Measurements from ENCODE around the gene NUDT2. TPM values are rescaled to one million over a fixed set of nuclear protein-coding genes. Genes with fewer than 3 reads are reported as not detected.
"Not testable (repeated sequence)": the region's sequence is repeated elsewhere in the genome, so short reads cannot be mapped to it uniquely, and the experiment has no call there.

NUDT2 gene
- 32.9 TPM for total RNA-seq

DNA sequence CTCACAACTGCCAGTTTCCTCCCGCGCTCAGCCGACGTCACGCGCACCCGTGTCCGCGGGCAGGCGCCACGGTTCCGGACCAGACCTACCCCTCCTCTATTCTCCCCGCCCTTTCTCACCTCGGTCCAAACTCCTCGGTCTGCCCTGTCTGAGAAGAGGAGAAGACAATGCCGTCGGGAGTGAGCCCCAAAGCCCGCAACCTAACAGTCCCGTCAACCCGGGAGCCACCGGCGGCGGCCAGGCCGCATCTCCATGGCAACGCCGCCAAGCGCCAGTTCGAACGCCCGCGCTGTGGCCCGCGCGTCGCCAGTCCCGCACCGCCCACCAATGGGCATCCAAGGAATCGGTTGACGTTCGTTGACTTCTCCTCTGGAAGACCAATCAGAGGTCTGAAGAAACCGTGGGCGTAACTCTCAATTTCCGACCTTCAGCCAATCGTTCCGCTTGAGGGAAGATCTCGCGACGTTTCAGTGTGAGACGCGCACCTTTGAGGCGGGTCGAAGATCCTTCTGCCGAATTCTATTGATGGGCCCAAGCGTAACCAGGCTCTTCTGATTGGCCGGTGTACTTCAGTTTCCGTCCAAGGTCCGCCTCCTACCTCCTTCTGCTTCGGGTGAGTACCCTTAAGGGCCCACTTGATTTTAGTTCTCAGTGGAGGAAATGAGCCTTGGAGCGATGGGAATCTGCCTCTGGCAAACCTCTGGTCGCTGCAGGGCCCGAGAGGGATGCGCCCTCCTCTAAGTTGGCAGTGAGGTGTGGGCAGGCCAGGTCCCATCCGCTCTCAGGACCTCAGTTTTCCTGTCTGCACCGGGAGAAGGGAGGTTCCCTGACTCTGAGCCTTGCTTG is at the start of gene NUDT2, which contains the start of gene KIF24:
TSS of gene NUDT2 (plus strand) at position 583 of the 846 bp plus-strand sequence. CDS start 9,471 bp downstream, outside the sequence.
TSS of gene KIF24 (minus strand) at position 282 of the 846 bp plus-strand sequence. CDS start 17,922 bp downstream, outside the sequence.
- peak within 1 kb of the TSS; percentile 89 to 94 (median 91) for H3K9ac ChIP-seq (ENCODE audit: low read depth in 1 of 3, low read length in 3 of 3)
- H3K9me3 ChIP-seq (ENCODE audit: control insufficient read depth in 3 of 3, low read length in 3 of 3) = no peaks in the 10 kb centered on the region
- no peaks in the 10 kb centered on the region for H3K36me3 ChIP-seq (ENCODE audit: control insufficient read depth in 3 of 3, insufficient read depth in 3 of 3, low read length in 3 of 3)
- no peaks in the 10 kb centered on the region for H3K27me3 ChIP-seq (ENCODE audit: control insufficient read depth in 3 of 3, insufficient read depth in 3 of 3, low read length in 3 of 3)
- peak within 1 kb of the TSS; percentile 95 to 97 (median 96) for H3K4me3 ChIP-seq (ENCODE audit: low read length in 3 of 3)
- H3K27ac ChIP-seq (ENCODE audit: low read depth, low read length) = peak within 1 kb of the TSS; percentile 84
- H3K4me1 ChIP-seq (ENCODE audit: control insufficient read depth in 3 of 3, insufficient read depth in 3 of 3, low read length in 3 of 3) = peaks cover 11 to 23% (median 13%) of the 10 kb centered on the region in 3 donors

DNA sequence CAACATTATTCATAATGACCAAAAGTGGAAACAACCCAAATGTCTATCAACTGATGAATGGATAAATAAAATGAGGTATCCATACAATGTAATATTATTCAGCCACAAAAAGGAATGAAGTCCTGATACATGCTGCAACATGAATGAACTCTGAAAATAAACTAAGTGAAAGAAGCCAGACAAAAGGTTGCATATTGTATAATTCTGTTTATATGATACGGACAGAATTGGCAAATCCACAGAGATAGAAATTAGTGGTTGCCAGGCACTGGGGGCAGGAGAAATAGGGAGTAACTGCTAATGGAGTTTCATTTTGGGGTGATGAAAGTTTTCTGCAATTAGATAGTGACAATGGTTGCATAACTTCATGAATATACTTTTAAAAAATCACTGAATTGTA is 47.3 kb upstream of the NUDT2 start:
- no peak overlapping the region for H3K27ac ChIP-seq (ENCODE audit: low read depth, low read length)
- no peak overlapping the region for H3K9ac ChIP-seq (ENCODE audit: low read depth in 1 of 3, low read length in 3 of 3)
- no peaks in the 10 kb centered on the region for H3K4me1 ChIP-seq (ENCODE audit: control insufficient read depth in 3 of 3, insufficient read depth in 3 of 3, low read length in 3 of 3)
- H3K27me3 ChIP-seq (ENCODE audit: control insufficient read depth in 3 of 3, insufficient read depth in 3 of 3, low read length in 3 of 3) = no peaks in the 10 kb centered on the region
- H3K4me3 ChIP-seq (ENCODE audit: low read length in 3 of 3) = no peak overlapping the region
- H3K9me3 ChIP-seq (ENCODE audit: control insufficient read depth in 3 of 3, low read length in 3 of 3) = no peaks in the 10 kb centered on the region
- H3K36me3 ChIP-seq (ENCODE audit: control insufficient read depth in 3 of 3, insufficient read depth in 3 of 3, low read length in 3 of 3) = no peaks in the 10 kb centered on the region

GRCh38 chr9:34289159-34289558 is 40.2 kb upstream of the NUDT2 start:
- Histone ChIP-seq H3K4me1 (ENCODE audit: control insufficient read depth in 3 of 3, insufficient read depth in 3 of 3, low read length in 3 of 3) (no peaks in the 10 kb centered on the region), H3K36me3 (ENCODE audit: control insufficient read depth in 3 of 3, insufficient read depth in 3 of 3, low read length in 3 of 3) (no peaks in the 10 kb centered on the region), H3K27ac (ENCODE audit: low read depth, low read length) (no peak overlapping the region), H3K9ac (ENCODE audit: low read depth in 1 of 3, low read length in 3 of 3) (no peak overlapping the region), H3K9me3 (ENCODE audit: control insufficient read depth in 3 of 3, low read length in 3 of 3) (no peaks in the 10 kb centered on the region), H3K4me3 (ENCODE audit: low read length in 3 of 3) (no peak overlapping the region), H3K27me3 (ENCODE audit: control insufficient read depth in 3 of 3, insufficient read depth in 3 of 3, low read length in 3 of 3) (no peaks in the 10 kb centered on the region)

- H3K27me3 ChIP-seq (ENCODE audit: control insufficient read depth in 3 of 3, insufficient read depth in 3 of 3, low read length in 3 of 3) = no peaks in the 10 kb centered on the region
- no peaks in the 10 kb centered on the region for H3K9me3 ChIP-seq (ENCODE audit: control insufficient read depth in 3 of 3, low read length in 3 of 3)
- no peak overlapping the region for H3K4me3 ChIP-seq (ENCODE audit: low read length in 3 of 3)
- H3K27ac ChIP-seq (ENCODE audit: low read depth, low read length) = no peak overlapping the region
- no peak overlapping the region for H3K9ac ChIP-seq (ENCODE audit: low read depth in 1 of 3, low read length in 3 of 3)
- no peaks in the 10 kb centered on the region for H3K36me3 ChIP-seq (ENCODE audit: control insufficient read depth in 3 of 3, insufficient read depth in 3 of 3, low read length in 3 of 3)
- no peaks in the 10 kb centered on the region for H3K4me1 ChIP-seq (ENCODE audit: control insufficient read depth in 3 of 3, insufficient read depth in 3 of 3, low read length in 3 of 3)
Observed at GRCh38 chr9:34291023-34291422, 38.3 kb upstream of the NUDT2 start.

DNA sequence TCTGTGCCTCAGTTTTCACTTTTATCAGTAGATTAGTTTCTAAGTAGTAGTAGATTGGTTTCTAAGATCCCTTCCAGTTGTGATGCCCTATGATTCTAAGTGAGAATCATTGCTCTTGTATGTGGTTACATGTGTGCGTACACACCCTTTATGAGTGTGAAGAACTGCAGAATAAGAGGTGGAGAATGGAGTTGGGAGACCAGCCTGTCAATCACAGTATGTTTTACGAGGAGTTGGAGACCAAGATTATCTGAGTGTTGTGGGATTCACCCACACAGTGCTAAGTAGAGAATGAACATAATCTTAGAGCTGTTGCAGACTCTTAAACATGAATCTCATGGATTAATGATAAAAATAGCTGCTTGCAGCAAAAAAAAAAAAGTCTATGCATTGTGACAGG is 37.9 kb upstream of the NUDT2 start:
- Histone ChIP-seq H3K27me3 (ENCODE audit: control insufficient read depth in 3 of 3, insufficient read depth in 3 of 3, low read length in 3 of 3) (no peaks in the 10 kb centered on the region), H3K4me1 (ENCODE audit: control insufficient read depth in 3 of 3, insufficient read depth in 3 of 3, low read length in 3 of 3) (no peaks in the 10 kb centered on the region), H3K27ac (ENCODE audit: low read depth, low read length) (no peak overlapping the region), H3K9ac (ENCODE audit: low read depth in 1 of 3, low read length in 3 of 3) (no peak overlapping the region), H3K9me3 (ENCODE audit: control insufficient read depth in 3 of 3, low read length in 3 of 3) (no peaks in the 10 kb centered on the region), H3K4me3 (ENCODE audit: low read length in 3 of 3) (no peak overlapping the region), H3K36me3 (ENCODE audit: control insufficient read depth in 3 of 3, insufficient read depth in 3 of 3, low read length in 3 of 3) (no peaks in the 10 kb centered on the region)

DNA sequence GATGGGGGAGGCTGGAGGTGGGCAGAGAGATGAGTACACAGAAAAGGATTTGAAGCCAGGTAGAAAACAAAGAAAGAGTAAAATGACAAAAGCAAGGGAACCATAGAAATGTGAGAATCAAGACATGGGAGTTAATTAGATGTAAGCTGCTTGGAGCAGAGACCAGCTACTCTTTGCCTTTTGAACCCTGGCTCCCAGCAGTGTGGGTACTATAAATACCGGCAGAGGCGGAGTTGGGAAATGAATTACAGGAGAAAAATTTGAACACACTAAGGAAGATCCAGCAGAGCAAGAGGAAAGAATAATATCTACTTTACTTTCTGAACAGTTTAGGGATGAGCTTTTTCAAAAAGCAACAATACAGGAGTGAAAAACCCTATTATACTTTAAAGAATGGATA is 36.8 kb upstream of the NUDT2 start:
- H3K36me3 ChIP-seq (ENCODE audit: control insufficient read depth in 3 of 3, insufficient read depth in 3 of 3, low read length in 3 of 3) = no peaks in the 10 kb centered on the region
- H3K4me1 ChIP-seq (ENCODE audit: control insufficient read depth in 3 of 3, insufficient read depth in 3 of 3, low read length in 3 of 3) = no peaks in the 10 kb centered on the region
- H3K9ac ChIP-seq (ENCODE audit: low read depth in 1 of 3, low read length in 3 of 3) = no peak overlapping the region
- no peaks in the 10 kb centered on the region for H3K9me3 ChIP-seq (ENCODE audit: control insufficient read depth in 3 of 3, low read length in 3 of 3)
- H3K27me3 ChIP-seq (ENCODE audit: control insufficient read depth in 3 of 3, insufficient read depth in 3 of 3, low read length in 3 of 3) = no peaks in the 10 kb centered on the region
- no peak overlapping the region for H3K4me3 ChIP-seq (ENCODE audit: low read length in 3 of 3)
- no peak overlapping the region for H3K27ac ChIP-seq (ENCODE audit: low read depth, low read length)

DNA sequence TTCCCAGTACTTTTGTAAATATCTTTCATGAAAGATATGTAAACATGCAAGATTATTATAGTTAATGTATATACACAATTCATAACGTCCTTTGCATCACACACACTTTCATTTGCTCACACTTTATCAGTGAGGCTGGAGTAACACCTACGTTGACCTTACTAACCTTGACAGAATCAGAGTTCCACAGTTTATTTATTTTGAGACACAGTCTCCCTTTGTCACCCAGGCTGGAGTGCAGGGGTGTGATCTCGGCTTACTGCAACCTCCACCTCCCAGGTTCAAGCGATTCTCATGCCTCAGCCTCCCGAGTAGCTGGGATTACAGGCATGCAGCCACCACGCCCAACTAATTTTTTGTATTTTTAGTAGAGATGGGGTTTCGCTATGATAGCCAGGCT is 28.3 kb upstream of the NUDT2 start:
- H3K9me3 ChIP-seq (ENCODE audit: control insufficient read depth in 3 of 3, low read length in 3 of 3); H3K4me1 ChIP-seq (ENCODE audit: control insufficient read depth in 3 of 3, insufficient read depth in 3 of 3, low read length in 3 of 3); H3K9ac ChIP-seq (ENCODE audit: low read depth in 1 of 3, low read length in 3 of 3); H3K27me3 ChIP-seq (ENCODE audit: control insufficient read depth in 3 of 3, insufficient read depth in 3 of 3, low read length in 3 of 3); H3K36me3 ChIP-seq (ENCODE audit: control insufficient read depth in 3 of 3, insufficient read depth in 3 of 3, low read length in 3 of 3); H3K4me3 ChIP-seq (ENCODE audit: low read length in 3 of 3); H3K27ac ChIP-seq (ENCODE audit: low read depth, low read length): not testable (repeated sequence)

- not testable (repeated sequence) for H3K4me3 ChIP-seq (ENCODE audit: low read length in 3 of 3); H3K9ac ChIP-seq (ENCODE audit: low read depth in 1 of 3, low read length in 3 of 3); H3K27me3 ChIP-seq (ENCODE audit: control insufficient read depth in 3 of 3, insufficient read depth in 3 of 3, low read length in 3 of 3); H3K9me3 ChIP-seq (ENCODE audit: control insufficient read depth in 3 of 3, low read length in 3 of 3); H3K27ac ChIP-seq (ENCODE audit: low read depth, low read length); H3K36me3 ChIP-seq (ENCODE audit: control insufficient read depth in 3 of 3, insufficient read depth in 3 of 3, low read length in 3 of 3); H3K4me1 ChIP-seq (ENCODE audit: control insufficient read depth in 3 of 3, insufficient read depth in 3 of 3, low read length in 3 of 3)
Observed at GRCh38 chr9:34308316-34308715, 21.1 kb upstream of the NUDT2 start.

DNA sequence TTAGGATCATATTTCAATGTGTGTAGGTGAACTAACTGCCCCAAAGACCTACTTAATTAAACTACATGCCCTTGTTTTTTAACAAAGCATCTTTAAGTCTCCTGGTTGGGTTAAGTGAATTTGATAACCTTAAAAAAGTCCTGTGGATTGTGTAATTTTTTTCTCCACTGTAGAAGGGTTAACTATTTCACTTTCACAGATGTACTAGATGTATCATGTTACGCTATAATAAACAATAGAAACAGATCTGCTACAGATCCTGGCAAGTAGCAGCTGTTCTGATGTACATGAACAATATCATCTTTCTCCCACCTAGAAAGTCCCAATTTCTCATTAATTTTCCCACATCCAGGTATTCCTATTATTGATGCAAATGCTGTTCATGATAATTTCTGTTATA is 19.2 kb upstream of the NUDT2 start:
- Histone ChIP-seq H3K27ac (ENCODE audit: low read depth, low read length) (no peak overlapping the region), H3K4me3 (ENCODE audit: low read length in 3 of 3) (no peak overlapping the region)

DNA sequence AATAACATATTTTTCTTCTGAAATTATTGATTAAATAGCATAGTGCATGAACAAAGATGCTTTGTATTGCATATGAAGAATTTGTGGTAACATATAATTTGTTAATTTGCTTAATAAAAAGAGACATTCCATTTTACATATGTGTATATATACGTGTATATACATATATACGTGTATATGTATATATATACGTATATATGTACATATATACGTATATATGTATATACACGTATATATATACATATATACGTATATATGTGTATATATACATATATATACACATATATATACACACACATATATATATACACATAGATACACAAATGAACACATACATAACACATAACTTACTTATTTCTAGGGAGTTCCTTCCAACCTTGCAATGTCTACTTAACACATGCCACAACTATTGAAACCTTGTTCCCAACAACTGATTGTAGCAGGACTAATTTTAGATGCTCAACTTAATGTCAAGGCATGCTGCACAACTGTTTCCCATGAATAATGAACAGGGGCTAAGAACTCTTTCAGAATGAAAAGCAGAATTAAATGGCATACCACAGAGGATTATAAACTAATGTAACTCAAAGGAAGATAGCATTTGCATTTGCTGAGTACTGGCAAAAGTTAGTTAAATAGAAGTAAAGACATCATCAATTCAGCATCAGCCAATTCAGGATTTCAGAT is 17.7 kb upstream of the NUDT2 start:
- Histone ChIP-seq H3K4me1 (ENCODE audit: control insufficient read depth in 3 of 3, insufficient read depth in 3 of 3, low read length in 3 of 3) (no peaks in the 10 kb centered on the region), H3K9ac (ENCODE audit: low read depth in 1 of 3, low read length in 3 of 3) (no peak overlapping the region), H3K4me3 (ENCODE audit: low read length in 3 of 3) (no peak overlapping the region), H3K27me3 (ENCODE audit: control insufficient read depth in 3 of 3, insufficient read depth in 3 of 3, low read length in 3 of 3) (no peaks in the 10 kb centered on the region), H3K27ac (ENCODE audit: low read depth, low read length) (no peak overlapping the region), H3K9me3 (ENCODE audit: control insufficient read depth in 3 of 3, low read length in 3 of 3) (no peaks in the 10 kb centered on the region), H3K36me3 (ENCODE audit: control insufficient read depth in 3 of 3, insufficient read depth in 3 of 3, low read length in 3 of 3) (no peaks in the 10 kb centered on the region)

More for the DNA sequence above, 19.2 kb upstream of the NUDT2 start:
- H3K4me1 ChIP-seq (ENCODE audit: control insufficient read depth in 3 of 3, insufficient read depth in 3 of 3, low read length in 3 of 3) = no peaks in the 10 kb centered on the region
- no peak overlapping the region for H3K9ac ChIP-seq (ENCODE audit: low read depth in 1 of 3, low read length in 3 of 3)
- no peaks in the 10 kb centered on the region for H3K27me3 ChIP-seq (ENCODE audit: control insufficient read depth in 3 of 3, insufficient read depth in 3 of 3, low read length in 3 of 3)
- no peaks in the 10 kb centered on the region for H3K36me3 ChIP-seq (ENCODE audit: control insufficient read depth in 3 of 3, insufficient read depth in 3 of 3, low read length in 3 of 3)
- H3K9me3 ChIP-seq (ENCODE audit: control insufficient read depth in 3 of 3, low read length in 3 of 3) = no peaks in the 10 kb centered on the region
